GM12878 (cell line): Measurements from ENCODE around the gene HCAR2. TPM values are rescaled to one million over a fixed set of nuclear protein-coding genes. Genes with fewer than 3 reads are reported as not detected.

ENCODE experiments used
- ATAC-seq: fragments of 200-7000 bp; cut with Tn5 transposase; 3 replicates; pipeline ENCODE4 v1.9.1; 2020; ENCODE audit warnings: mild to moderate bottlenecking, moderate library complexity
- BruUV-seq: library from RNA; stranded (reverse); fragments of 400-500 nt; replicated peaks from 2 replicates; lab custom pipeline; 2021; lab: Mats Ljungman, UMichigan
- CTCF ChIA-PET: fragments of 300-600 bp; sonication (Branson Sonifier 250); formaldehyde crosslinking; extraction: SDS; loops from one replicate; lab custom pipeline; 2021; ENCODE audit warnings: inconsistent platforms; lab: Yijun Ruan, JAX
- POLR2A ChIA-PET: fragments of 350-600 bp; formaldehyde crosslinking; extraction: SDS; loops from one replicate; lab custom pipeline; 2021; ENCODE audit warnings: inconsistent platforms; lab: Charles Lee
- RAD21 ChIA-PET: fragments of 300-600 bp; sonication (Branson Sonifier 250); formaldehyde crosslinking; loops from one replicate; lab custom pipeline; 2023; ENCODE audit warnings: antibody characterized with exemption; ENCODE audit not compliant: unreplicated experiment; lab: Charles Lee
- SMC1A ChIA-PET: fragments of 300-600 bp; sonication (Branson Sonifier 250); formaldehyde crosslinking; loops from one replicate; lab custom pipeline; 2023; ENCODE audit not compliant: unreplicated experiment, uncharacterized antibody; lab: Charles Lee
- DNase-seq: peaks from one replicate; pipeline ENCODE4 v3.0.0-alpha.2; 2011; ENCODE audit warnings: low read depth, low spot score
- FAIRE-seq: peaks from 3 replicates; lab custom pipeline; 2011; peaks lifted over from hg19 to GRCh38; lab: Jason Lieb, UNC
- H2AFZ ChIP-seq: 2 replicates; pipeline ENCODE4 v1.6.0; 2011; ENCODE audit warnings: low read depth, low read length, control low read depth; ENCODE audit not compliant: control insufficient read depth
- H3K27ac ChIP-seq: 2 replicates; pipeline ENCODE4 v1.5.1; 2011; ENCODE audit warnings: control low read depth; ENCODE audit not compliant: control insufficient read depth, insufficient read depth
- H3K27me3 ChIP-seq, 2 experiments: replicated peaks in 1 of 2; 2 replicates each; pipeline versions ENCODE4 v1.6.0 to v1.6.1; 2011; ENCODE audit warnings: low read length in 1 of 2; ENCODE audit not compliant: control insufficient read depth in 2 of 2, insufficient read depth in 2 of 2
- H3K36me3 ChIP-seq, 2 experiments: 2 replicates each; pipeline ENCODE4 v1.5.1; 2011; ENCODE audit warnings: low read length in 1 of 2; ENCODE audit not compliant: control insufficient read depth in 2 of 2, insufficient read depth in 2 of 2
- H3K4me1 ChIP-seq: 2 replicates; pipeline ENCODE4 v1.6.1; 2011; ENCODE audit warnings: mild to moderate bottlenecking, low read length, moderate library complexity, mixed read lengths; ENCODE audit not compliant: control insufficient read depth, insufficient read depth
- H3K4me2 ChIP-seq: 2 replicates; pipeline ENCODE4 v1.6.0; 2011; ENCODE audit warnings: control low read depth; ENCODE audit not compliant: control insufficient read depth, insufficient read depth
- H3K4me3 ChIP-seq: fragments of 200-600 bp; sonication (generic); 2 replicates; pipeline ENCODE4 v1.5.1; 2016
- H3K79me2 ChIP-seq: 2 replicates; pipeline ENCODE4 v1.6.0; 2011; ENCODE audit warnings: low read length; ENCODE audit not compliant: control insufficient read depth, insufficient read depth
- H3K9ac ChIP-seq: 2 replicates; pipeline ENCODE4 v1.8.0; 2011; ENCODE audit warnings: low read length, control low read depth, mixed read lengths; ENCODE audit not compliant: control insufficient read depth, insufficient read depth
- H3K9me3 ChIP-seq: replicated peaks from 3 replicates; pipeline ENCODE4 v1.5.1; 2011; ENCODE audit warnings: mild to moderate bottlenecking, low read length; ENCODE audit not compliant: control insufficient read depth, insufficient read depth
- H4K20me1 ChIP-seq: 2 replicates; pipeline ENCODE4 v1.6.0; 2011; ENCODE audit not compliant: control insufficient read depth, insufficient read depth
- CBX5 ChIP-seq: sonication (generic); IDR thresholded peaks from 2 replicates; pipeline ENCODE4 v1.6.1; 2016; ENCODE audit warnings: low read depth, moderate library complexity, mild to moderate bottlenecking, inconsistent platforms
- NFYA ChIP-seq: IDR thresholded peaks from 2 replicates; pipeline ENCODE4 v1.6.1; 2011; ENCODE audit warnings: low read depth, mild to moderate bottlenecking, low read length, improper control_type of control experiment, borderline replicate concordance
- PRDM15 ChIP-seq: fragments of 450-650 bp; formaldehyde crosslinking; IDR thresholded peaks from 2 replicates; pipeline ENCODE4 v1.4.0; 2020; ENCODE audit warnings: mild to moderate bottlenecking, moderate library complexity
- RELA ChIP-seq: fragments of 450-650 bp; IDR thresholded peaks from 2 replicates; pipeline ENCODE4 v1.8.0; 2014; ENCODE audit warnings: borderline replicate concordance; ENCODE audit not compliant: partially characterized antibody
- SREBF2 ChIP-seq: IDR thresholded peaks from 2 replicates; pipeline ENCODE4 v1.6.1; 2012; ENCODE audit warnings: mild to moderate bottlenecking, low read length
- SUPT20H ChIP-seq: IDR thresholded peaks from 2 replicates; pipeline ENCODE4 v1.6.1; 2011; ENCODE audit warnings: low read depth, mild to moderate bottlenecking, low read length, moderate library complexity, borderline replicate concordance; ENCODE audit not compliant: control insufficient read depth
- ZNF207 ChIP-seq: fragments of 450-650 bp; IDR thresholded peaks from 2 replicates; pipeline ENCODE4 v1.6.1; 2014; ENCODE audit warnings: antibody characterized with exemption, mild to moderate bottlenecking, borderline replicate concordance
- WGBS: methylation state at CpG from one replicate; pipeline ENCODE4 v1.1.6; 2016; ENCODE audit warnings: low lambda C conversion rate; ENCODE audit not compliant: insufficient replicate concordance, insufficient coverage; ENCODE audit errors: missing lambda C conversion rate; 5-methylcytosine and 5-hydroxymethylcytosine counted together
- in situ Hi-C: fragments of 300-500 bp; cut with MboI; formaldehyde crosslinking; loops from 9 replicates; pipeline ENCODE4 v1.14.3; 2018; ENCODE audit warnings: mixed read lengths
- intact Hi-C: fragments of 100-400 bp; cut with micrococcal nuclease; formaldehyde crosslinking; loops from one replicate; pipeline ENCODE4 v1.14.2; 2022; ENCODE audit not compliant: unreplicated experiment
- polyA plus RNA-seq, 11 experiments: library from polyadenylated mRNA; depleted of rRNA in 4 of 11; unstranded in 6 of 11; stranded (reverse) in 5 of 11; fragments of >200 nt; fragmentation: Nextera tagmentation in 4 of 11; fragmentation: Illumina TruSeq in 1 of 11; extraction: Ambion mirVana in 4 of 11; extraction: Trizol in 1 of 11; gene quantifications; 1 replicate in 1 of 11; 2 replicates in 10 of 11; pipeline versions ENCODE4 v1.2.1 to v1.2.3, GENCODE V29; 2011 to 2016; ENCODE audit warnings: inconsistent platforms in 2 of 11, missing spikeins in 2 of 11, low read depth in 1 of 11
- total RNA-seq, 4 experiments: library from RNA; depleted of rRNA in 3 of 4; stranded (reverse); fragments of >200 nt in 3 of 4; fragmentation: Illumina TruSeq in 1 of 4; extraction: Trizol in 1 of 4; gene quantifications; 2 replicates each; pipeline versions ENCODE4 v1.2.1 to v1.2.3, GENCODE V29; 2013 to 2021
- TF ChIP-seq, protein P1 (sequence below): fragments of 450-650 bp; IDR thresholded peaks from 2 replicates; pipeline ENCODE4 v1.6.1; 2017; ENCODE audit warnings: mild to moderate bottlenecking, low read depth, inconsistent platforms; ENCODE audit not compliant: poor library complexity, severe bottlenecking
- TF ChIP-seq, protein P2 (sequence below): IDR thresholded peaks from 2 replicates; pipeline ENCODE4 v1.6.1; 2012; ENCODE audit warnings: low read depth, low read length, improper control_type of control experiment

HCAR2 gene
- total and polyA plus RNA-seq, 10 of the 15 experiments (the other 5 are each of a cell fraction or from before 2014, with no cell fraction given) = 0.19 to 0.66 (median 0.35) TPM

- no peaks in the 10 kb centered on the region for H3K27me3 ChIP-seq
- no peak for FAIRE-seq
Measured at GRCh38 chr12:122687086-122687485, 16.1 kb downstream of the HCAR2 start.

More at GRCh38 chr12:122687086-122687485, 16.1 kb downstream of the HCAR2 start:
- POLR2A ChIA-PET = no interaction called here
- H3K4me1 ChIP-seq = no peaks in the 10 kb centered on the region
- H3K4me2 ChIP-seq = no peak overlapping the region
- H3K4me3 ChIP-seq = no peak overlapping the region
- H3K27ac ChIP-seq = no peak overlapping the region
- DNase-seq (no peak), ATAC-seq (no peak)
- in situ Hi-C loops = no loop called here
- SMC1A ChIA-PET = no interaction called here
- TF ChIP-seq SREBF2 (no peak), RELA (no peak), SUPT20H (no peak), ZNF207 (no peak), NFYA (no peak), CBX5 (no peak), PRDM15 (CRISPR knock-in tag) (no peak)
- TF ChIP-seq, protein P1, sequence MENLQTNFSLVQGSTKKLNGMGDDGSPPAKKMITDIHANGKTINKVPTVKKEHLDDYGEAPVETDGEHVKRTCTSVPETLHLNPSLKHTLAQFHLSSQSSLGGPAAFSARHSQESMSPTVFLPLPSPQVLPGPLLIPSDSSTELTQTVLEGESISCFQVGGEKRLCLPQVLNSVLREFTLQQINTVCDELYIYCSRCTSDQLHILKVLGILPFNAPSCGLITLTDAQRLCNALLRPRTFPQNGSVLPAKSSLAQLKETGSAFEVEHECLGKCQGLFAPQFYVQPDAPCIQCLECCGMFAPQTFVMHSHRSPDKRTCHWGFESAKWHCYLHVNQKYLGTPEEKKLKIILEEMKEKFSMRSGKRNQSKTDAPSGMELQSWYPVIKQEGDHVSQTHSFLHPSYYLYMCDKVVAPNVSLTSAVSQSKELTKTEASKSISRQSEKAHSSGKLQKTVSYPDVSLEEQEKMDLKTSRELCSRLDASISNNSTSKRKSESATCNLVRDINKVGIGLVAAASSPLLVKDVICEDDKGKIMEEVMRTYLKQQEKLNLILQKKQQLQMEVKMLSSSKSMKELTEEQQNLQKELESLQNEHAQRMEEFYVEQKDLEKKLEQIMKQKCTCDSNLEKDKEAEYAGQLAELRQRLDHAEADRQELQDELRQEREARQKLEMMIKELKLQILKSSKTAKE = no peak
- TF ChIP-seq, protein P2, sequence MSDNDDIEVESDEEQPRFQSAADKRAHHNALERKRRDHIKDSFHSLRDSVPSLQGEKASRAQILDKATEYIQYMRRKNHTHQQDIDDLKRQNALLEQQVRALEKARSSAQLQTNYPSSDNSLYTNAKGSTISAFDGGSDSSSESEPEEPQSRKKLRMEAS = no peak
- intact Hi-C loops = no loop called here
- no peak overlapping the region for H3K9ac ChIP-seq
- no peaks in the 10 kb centered on the region for H4K20me1 ChIP-seq
- no TSS peak for BruUV-seq
- no peaks in the 10 kb centered on the region for H3K9me3 ChIP-seq
- H3K79me2 ChIP-seq = no peaks in the 10 kb centered on the region
- H2AFZ ChIP-seq = no peak overlapping the region
- WGBS = 57% methylated on average over 5 of the region's 5 CpGs
- CTCF ChIA-PET = no interaction called here
- no peaks in the 10 kb centered on the region for H3K36me3 ChIP-seq
- RAD21 ChIA-PET = no interaction called here
